K562 (cell line): ENCODE measurements around the gene GSC. TPM values are rescaled to one million over a fixed set of nuclear protein-coding genes. Genes with fewer than 3 reads are reported as not detected.

ENCODE experiments used
- ATAC-seq: fragments of 200-7000 bp; cut with Tn5 transposase; 3 replicates; pipeline ENCODE4 v1.9.1; 2020; ENCODE audit warnings: moderate library complexity
- BruUV-seq: library from RNA; stranded (reverse); fragments of 400-500 nt; replicated peaks from 2 replicates; lab custom pipeline; 2021; lab: Mats Ljungman, UMichigan
- CTCF ChIA-PET: fragments of 300-600 bp; formaldehyde crosslinking; extraction: SDS; loops from one replicate; lab custom pipeline; 2021; ENCODE audit warnings: low intra/inter-chr PET ratio; lab: Yijun Ruan, JAX
- POLR2A ChIA-PET: fragments of 300-600, 350-650 bp; sonication (Branson Sonifier 250); formaldehyde crosslinking; extraction: SDS; loops from one replicate; lab custom pipeline; 2021; ENCODE audit warnings: antibody characterized with exemption, inconsistent platforms; lab: Yijun Ruan, JAX
- DNase-seq, 4 experiments: peaks; one replicate each; pipeline versions ENCODE4 v3.0.0 to v3.0.0-alpha.2; 2011 to 2018; ENCODE audit warnings: low spot score in 3 of 4, mixed read lengths in 3 of 4; ENCODE audit errors: extremely low read depth in 1 of 4
- FAIRE-seq: peaks from 2 replicates; lab custom pipeline; 2011; peaks lifted over from hg19 to GRCh38; lab: Jason Lieb, UNC
- H2AFZ ChIP-seq: 2 replicates; pipeline ENCODE4 v1.6.0; 2011; ENCODE audit warnings: low read depth, low read length, control low read depth, inconsistent platforms
- H3K27ac ChIP-seq: fragments of 200-600 bp; 3 replicates; pipeline ENCODE4 v1.8.0; 2011; ENCODE audit warnings: low read depth, mild to moderate bottlenecking, control low read depth, inconsistent platforms, low read length, moderate library complexity, mixed read lengths; ENCODE audit errors: extremely low read depth
- H3K27me3 ChIP-seq, 2 experiments: fragments of 300-600 bp in 1 of 2; 2 replicates in 1 of 2; 3 replicates in 1 of 2; pipeline versions ENCODE4 v1.6.0 to v1.8.0; 2011; ENCODE audit warnings: inconsistent platforms in 2 of 2, low read length in 2 of 2, mild to moderate bottlenecking in 1 of 2, mixed read lengths in 1 of 2, moderate library complexity in 1 of 2; ENCODE audit not compliant: control insufficient read depth in 2 of 2, insufficient read depth in 2 of 2
- H3K36me3 ChIP-seq: fragments of 300-600 bp; 3 replicates; pipeline ENCODE4 v1.8.0; 2011; ENCODE audit warnings: mild to moderate bottlenecking, low read length, inconsistent platforms; ENCODE audit not compliant: control insufficient read depth, insufficient read depth
- H3K4me1 ChIP-seq, 2 experiments: fragments of 200-600 bp in 1 of 2; replicated peaks in 1 of 2; 2 replicates in 1 of 2; 3 replicates in 1 of 2; pipeline versions ENCODE4 v1.5.1 to v1.8.0; 2011; ENCODE audit warnings: inconsistent platforms in 2 of 2, low read length in 2 of 2, mild to moderate bottlenecking in 1 of 2, mixed read lengths in 1 of 2, moderate library complexity in 1 of 2; ENCODE audit not compliant: control insufficient read depth in 2 of 2, insufficient read depth in 2 of 2
- H3K4me2 ChIP-seq: 2 replicates; pipeline ENCODE4 v1.6.1; 2011; ENCODE audit warnings: low read length, control low read depth, inconsistent platforms, mixed read lengths; ENCODE audit not compliant: insufficient read depth
- H3K4me3 ChIP-seq: fragments of 200-600 bp; sonication (generic), shearing (Covaris generic); 2 replicates; pipeline ENCODE4 v1.5.1; 2016; ENCODE audit warnings: control low read depth, inconsistent platforms
- H3K79me2 ChIP-seq: fragments of 200-600 bp; 3 replicates; pipeline ENCODE4 v1.8.0; 2011; ENCODE audit warnings: low read length, inconsistent platforms; ENCODE audit not compliant: control insufficient read depth, insufficient read depth
- H3K9ac ChIP-seq, 2 experiments: 2 replicates each; pipeline versions ENCODE4 v1.6.0 to v1.6.1; 2011; ENCODE audit warnings: low read depth in 2 of 2, low read length in 2 of 2, control low read depth in 1 of 2, inconsistent platforms in 1 of 2, mild to moderate bottlenecking in 1 of 2, mixed read lengths in 1 of 2; ENCODE audit not compliant: insufficient read depth in 1 of 2
- H3K9me1 ChIP-seq: one replicate; pipeline ENCODE4 v1.6.0; 2011; ENCODE audit warnings: inconsistent platforms, mild to moderate bottlenecking, low read length, moderate library complexity; ENCODE audit not compliant: control insufficient read depth, insufficient read depth
- H3K9me3 ChIP-seq: replicated peaks from 2 replicates; pipeline ENCODE4 v1.5.1; 2011; ENCODE audit warnings: low read depth, low read length, inconsistent platforms; ENCODE audit not compliant: control insufficient read depth, insufficient read depth
- H4K20me1 ChIP-seq: replicated peaks from 2 replicates; pipeline ENCODE4 v1.6.1; 2011; ENCODE audit warnings: low read length, inconsistent platforms, mixed read lengths; ENCODE audit not compliant: control insufficient read depth, insufficient read depth
- CEBPG ChIP-seq, 3 experiments: fragments of 200-800 bp in 1 of 3; sonication (Bioruptor generic) in 1 of 3; sonication (generic) in 1 of 3; formaldehyde crosslinking in 1 of 3; IDR thresholded peaks in 2 of 3; conservative IDR thresholded peaks in 1 of 3; 2 replicates each; pipeline versions ENCODE4 v1.6.1 to v1.8.0; 2016 to 2022; ENCODE audit warnings: missing compliant biosample characterization in 2 of 3, missing genetic modification characterization in 2 of 3, mild to moderate bottlenecking in 1 of 3, missing genetic modification reagents in 1 of 3
- DDX20 ChIP-seq: fragments of 450-650 bp; IDR thresholded peaks from 2 replicates; pipeline ENCODE4 v1.6.1; 2016; ENCODE audit warnings: missing genetic modification characterization, low read depth, mild to moderate bottlenecking, missing compliant biosample characterization, moderate library complexity
- HNRNPL ChIP-seq: fragments of 200-400 bp; formaldehyde crosslinking; IDR thresholded peaks from 2 replicates; pipeline ENCODE4 v1.6.1; 2017; ENCODE audit warnings: low read depth, mild to moderate bottlenecking, low read length
- SRSF9 ChIP-seq: fragments of 200-400 bp; formaldehyde crosslinking; IDR thresholded peaks from 2 replicates; pipeline ENCODE4 v1.6.1; 2017; ENCODE audit warnings: low read depth, low read length, borderline replicate concordance
- TEAD1 ChIP-seq, 2 experiments: fragments of 450-650 bp in 1 of 2; sonication (generic) in 1 of 2; formaldehyde crosslinking; IDR thresholded peaks; 2 replicates each; pipeline versions ENCODE4 v1.4.0 to v1.8.0; 2020 to 2022; ENCODE audit warnings: mild to moderate bottlenecking in 2 of 2, missing genetic modification reagents in 1 of 2
- WGBS: fragments of 100-300 bp; shearing (Covaris generic); methylation state at CpG from one replicate; pipeline ENCODE4 v1.1.6; 2016; ENCODE audit warnings: low coverage, mixed read lengths; ENCODE audit not compliant: insufficient coverage; ENCODE audit errors: missing lambda C conversion rate; 5-methylcytosine and 5-hydroxymethylcytosine counted together
- in situ Hi-C: fragments of 300-500 bp; cut with MboI; formaldehyde crosslinking; loops from 4 replicates; pipeline ENCODE4 v1.15.0; 2018; ENCODE audit warnings: inconsistent platforms, mixed read lengths
- intact Hi-C: fragments of 100-400 bp; cut with micrococcal nuclease; formaldehyde crosslinking; loops from 2 replicates; pipeline ENCODE4 v1.14.2; 2022
- polyA plus RNA-seq, 8 experiments: library from polyadenylated mRNA; depleted of rRNA in 4 of 8; stranded (reverse) in 5 of 8; unstranded in 3 of 8; fragments of >200 nt; fragmentation: Nextera tagmentation in 2 of 8; fragmentation: Illumina TruSeq in 1 of 8; extraction: Ambion mirVana in 2 of 8; extraction: Trizol in 1 of 8; gene quantifications; 2 replicates each; pipeline versions ENCODE4 v1.2.1 to v1.2.3, GENCODE V29; 2011 to 2014; ENCODE audit warnings: inconsistent platforms in 1 of 8, missing spikeins in 1 of 8
- total RNA-seq, 7 experiments: library from RNA; depleted of rRNA in 6 of 7; stranded (reverse); fragments of >200 nt in 6 of 7; fragmentation: Illumina TruSeq in 2 of 7; extraction: Trizol in 2 of 7; gene quantifications; 2 replicates each; pipeline versions ENCODE4 v1.2.1 to v1.2.3, GENCODE V29; 2011 to 2021; ENCODE audit warnings: low replicate concordance in 1 of 7
- TF ChIP-seq, protein P1 (sequence below): fragments of 250-450 bp; sonication (Bioruptor Pico); IDR thresholded peaks from 2 replicates; pipeline ENCODE4 v1.5.0; 2021
- TF ChIP-seq, protein P2 (sequence below): IDR thresholded peaks from 3 replicates; pipeline ENCODE4 v1.6.1; 2011; ENCODE audit warnings: borderline replicate concordance, mild to moderate bottlenecking, moderate library complexity; ENCODE audit not compliant: insufficient read length; ENCODE audit errors: extremely low read depth
- TF ChIP-seq, protein P3 (sequence below): fragments of 250-450 bp; sonication (Bioruptor Pico); IDR thresholded peaks from 2 replicates; pipeline ENCODE4 v1.4.0; 2020; ENCODE audit warnings: mild to moderate bottlenecking
- TF ChIP-seq, protein P4 (sequence below): fragments of 450-650 bp; IDR thresholded peaks from 2 replicates; pipeline ENCODE4 v1.6.1; 2018; ENCODE audit not compliant: partially characterized antibody

Gene GSC
- total and polyA plus RNA-seq, 9 of the 15 experiments (the other 6 are each of a cell fraction or from before 2014, with no cell fraction given) = not detected

DNA sequence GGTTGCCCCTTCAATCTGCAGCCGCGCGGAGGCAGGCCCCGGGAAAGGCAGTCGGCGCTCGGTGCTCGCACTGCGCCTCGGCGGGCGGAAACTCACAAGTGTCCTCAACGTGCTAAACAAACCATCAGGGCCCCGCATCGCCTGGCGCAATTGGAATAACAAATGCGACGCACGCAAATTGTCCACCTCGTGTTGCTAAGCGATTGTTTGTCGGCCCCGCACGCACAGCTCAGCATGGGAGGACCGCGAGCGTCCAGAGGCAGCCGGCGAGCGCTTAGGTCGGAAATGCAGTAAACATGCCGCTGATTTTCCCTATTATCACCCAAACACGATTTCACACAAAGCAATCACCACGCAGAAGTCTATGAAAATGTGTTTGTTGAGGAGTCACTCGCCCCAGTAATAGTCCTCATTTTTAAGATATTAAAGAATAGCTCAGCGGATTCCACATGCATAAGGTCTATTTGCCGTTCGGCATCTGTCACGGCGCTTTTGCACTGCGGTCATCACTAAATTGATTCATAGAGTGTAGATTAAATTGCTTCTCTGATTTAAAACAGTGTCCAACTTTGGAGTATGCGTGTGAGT is 3.2 kb upstream of the GSC start (continued):
- TF ChIP-seq, protein P1, sequence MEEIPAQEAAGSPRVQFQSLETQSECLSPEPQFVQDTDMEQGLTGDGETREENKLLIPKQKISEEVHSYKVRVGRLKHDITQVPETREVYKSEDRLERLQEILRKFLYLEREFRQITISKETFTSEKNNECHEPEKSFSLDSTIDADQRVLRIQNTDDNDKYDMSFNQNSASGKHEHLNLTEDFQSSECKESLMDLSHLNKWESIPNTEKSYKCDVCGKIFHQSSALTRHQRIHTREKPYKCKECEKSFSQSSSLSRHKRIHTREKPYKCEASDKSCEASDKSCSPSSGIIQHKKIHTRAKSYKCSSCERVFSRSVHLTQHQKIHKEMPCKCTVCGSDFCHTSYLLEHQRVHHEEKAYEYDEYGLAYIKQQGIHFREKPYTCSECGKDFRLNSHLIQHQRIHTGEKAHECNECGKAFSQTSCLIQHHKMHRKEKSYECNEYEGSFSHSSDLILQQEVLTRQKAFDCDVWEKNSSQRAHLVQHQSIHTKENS (CRISPR knock-in tag) = no peak
- no peak for TF ChIP-seq SRSF9
- TF ChIP-seq, all 486 proteins: peak for 0

DNA sequence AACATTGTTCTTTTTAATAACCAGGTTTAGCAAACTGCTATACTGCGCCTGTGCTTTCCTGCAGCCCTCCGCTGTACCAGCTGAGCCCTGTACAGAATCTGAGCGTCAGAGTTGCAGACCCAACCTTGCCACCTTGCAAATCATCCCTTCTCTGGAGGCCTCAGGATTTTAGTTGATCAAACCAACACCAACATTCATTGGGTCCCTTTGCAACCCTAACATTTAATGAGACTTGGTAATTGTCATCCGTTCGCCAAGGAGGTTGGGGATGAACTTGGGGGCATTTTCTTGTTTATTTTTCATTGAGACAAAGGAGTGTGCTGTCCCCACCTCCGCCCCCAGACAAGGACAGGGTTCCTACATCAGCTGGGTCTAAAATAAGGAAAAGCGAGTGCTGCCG is 2.6 kb upstream of the GSC start:
- no peaks in the 10 kb centered on the region for H4K20me1 ChIP-seq
- peaks cover 0 to 52% of the 10 kb centered on the region in 2 experiments; a peak in 3 of 5 replicates for H3K27me3 ChIP-seq
- in situ Hi-C loops (no loop called here), intact Hi-C loops (no loop called here)
- H3K79me2 ChIP-seq = no peaks in the 10 kb centered on the region
- no peaks in the 10 kb centered on the region for H3K36me3 ChIP-seq
- no peak overlapping the region for H2AFZ ChIP-seq
- H3K4me1 ChIP-seq = peaks cover 0 to 5% of the 10 kb centered on the region in 2 experiments; a peak in 2 of 5 replicates
- DNase-seq (no peak), FAIRE-seq (no peak), ATAC-seq (no peak)
- H3K9me3 ChIP-seq = no peaks in the 10 kb centered on the region
- H3K4me2 ChIP-seq = no peak overlapping the region
- ChIA-PET POLR2A (no interaction called here), CTCF (no interaction called here)
- no peaks in the 10 kb centered on the region for H3K9me1 ChIP-seq
- H3K27ac ChIP-seq = no peak overlapping the region
- WGBS = 0% methylated on average over 6 of the region's 8 CpGs
- no TSS peak for BruUV-seq
- no peak overlapping the region for H3K4me3 ChIP-seq
- no peak overlapping the region for H3K9ac ChIP-seq
- TF ChIP-seq, protein P2, sequence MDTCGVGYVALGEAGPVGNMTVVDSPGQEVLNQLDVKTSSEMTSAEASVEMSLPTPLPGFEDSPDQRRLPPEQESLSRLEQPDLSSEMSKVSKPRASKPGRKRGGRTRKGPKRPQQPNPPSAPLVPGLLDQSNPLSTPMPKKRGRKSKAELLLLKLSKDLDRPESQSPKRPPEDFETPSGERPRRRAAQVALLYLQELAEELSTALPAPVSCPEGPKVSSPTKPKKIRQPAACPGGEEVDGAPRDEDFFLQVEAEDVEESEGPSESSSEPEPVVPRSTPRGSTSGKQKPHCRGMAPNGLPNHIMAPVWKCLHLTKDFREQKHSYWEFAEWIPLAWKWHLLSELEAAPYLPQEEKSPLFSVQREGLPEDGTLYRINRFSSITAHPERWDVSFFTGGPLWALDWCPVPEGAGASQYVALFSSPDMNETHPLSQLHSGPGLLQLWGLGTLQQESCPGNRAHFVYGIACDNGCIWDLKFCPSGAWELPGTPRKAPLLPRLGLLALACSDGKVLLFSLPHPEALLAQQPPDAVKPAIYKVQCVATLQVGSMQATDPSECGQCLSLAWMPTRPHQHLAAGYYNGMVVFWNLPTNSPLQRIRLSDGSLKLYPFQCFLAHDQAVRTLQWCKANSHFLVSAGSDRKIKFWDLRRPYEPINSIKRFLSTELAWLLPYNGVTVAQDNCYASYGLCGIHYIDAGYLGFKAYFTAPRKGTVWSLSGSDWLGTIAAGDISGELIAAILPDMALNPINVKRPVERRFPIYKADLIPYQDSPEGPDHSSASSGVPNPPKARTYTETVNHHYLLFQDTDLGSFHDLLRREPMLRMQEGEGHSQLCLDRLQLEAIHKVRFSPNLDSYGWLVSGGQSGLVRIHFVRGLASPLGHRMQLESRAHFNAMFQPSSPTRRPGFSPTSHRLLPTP = no peak
- TF ChIP-seq TEAD1 (CRISPR knock-in tag; IDR thresholded peaks at IDR 0.05) (no peak), CEBPG (CRISPR knock-in tag; IDR thresholded peaks at IDR 0.05) (no peak), CEBPG (tag; conservative IDR thresholded peaks at IDR 0.05 in 1 of 2, IDR thresholded peaks at IDR 0.05 in 1 of 2) (no peak), DDX20 (tag) (no peak), HNRNPL (no peak)
- TF ChIP-seq, protein P3, sequence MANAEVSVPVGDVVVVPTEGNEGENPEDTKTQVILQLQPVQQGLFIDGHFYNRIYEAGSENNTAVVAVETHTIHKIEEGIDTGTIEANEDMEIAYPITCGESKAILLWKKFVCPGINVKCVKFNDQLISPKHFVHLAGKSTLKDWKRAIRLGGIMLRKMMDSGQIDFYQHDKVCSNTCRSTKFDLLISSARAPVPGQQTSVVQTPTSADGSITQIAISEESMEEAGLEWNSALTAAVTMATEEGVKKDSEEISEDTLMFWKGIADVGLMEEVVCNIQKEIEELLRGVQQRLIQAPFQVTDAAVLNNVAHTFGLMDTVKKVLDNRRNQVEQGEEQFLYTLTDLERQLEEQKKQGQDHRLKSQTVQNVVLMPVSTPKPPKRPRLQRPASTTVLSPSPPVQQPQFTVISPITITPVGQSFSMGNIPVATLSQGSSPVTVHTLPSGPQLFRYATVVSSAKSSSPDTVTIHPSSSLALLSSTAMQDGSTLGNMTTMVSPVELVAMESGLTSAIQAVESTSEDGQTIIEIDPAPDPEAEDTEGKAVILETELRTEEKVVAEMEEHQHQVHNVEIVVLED = no peak
- TF ChIP-seq, protein P4, sequence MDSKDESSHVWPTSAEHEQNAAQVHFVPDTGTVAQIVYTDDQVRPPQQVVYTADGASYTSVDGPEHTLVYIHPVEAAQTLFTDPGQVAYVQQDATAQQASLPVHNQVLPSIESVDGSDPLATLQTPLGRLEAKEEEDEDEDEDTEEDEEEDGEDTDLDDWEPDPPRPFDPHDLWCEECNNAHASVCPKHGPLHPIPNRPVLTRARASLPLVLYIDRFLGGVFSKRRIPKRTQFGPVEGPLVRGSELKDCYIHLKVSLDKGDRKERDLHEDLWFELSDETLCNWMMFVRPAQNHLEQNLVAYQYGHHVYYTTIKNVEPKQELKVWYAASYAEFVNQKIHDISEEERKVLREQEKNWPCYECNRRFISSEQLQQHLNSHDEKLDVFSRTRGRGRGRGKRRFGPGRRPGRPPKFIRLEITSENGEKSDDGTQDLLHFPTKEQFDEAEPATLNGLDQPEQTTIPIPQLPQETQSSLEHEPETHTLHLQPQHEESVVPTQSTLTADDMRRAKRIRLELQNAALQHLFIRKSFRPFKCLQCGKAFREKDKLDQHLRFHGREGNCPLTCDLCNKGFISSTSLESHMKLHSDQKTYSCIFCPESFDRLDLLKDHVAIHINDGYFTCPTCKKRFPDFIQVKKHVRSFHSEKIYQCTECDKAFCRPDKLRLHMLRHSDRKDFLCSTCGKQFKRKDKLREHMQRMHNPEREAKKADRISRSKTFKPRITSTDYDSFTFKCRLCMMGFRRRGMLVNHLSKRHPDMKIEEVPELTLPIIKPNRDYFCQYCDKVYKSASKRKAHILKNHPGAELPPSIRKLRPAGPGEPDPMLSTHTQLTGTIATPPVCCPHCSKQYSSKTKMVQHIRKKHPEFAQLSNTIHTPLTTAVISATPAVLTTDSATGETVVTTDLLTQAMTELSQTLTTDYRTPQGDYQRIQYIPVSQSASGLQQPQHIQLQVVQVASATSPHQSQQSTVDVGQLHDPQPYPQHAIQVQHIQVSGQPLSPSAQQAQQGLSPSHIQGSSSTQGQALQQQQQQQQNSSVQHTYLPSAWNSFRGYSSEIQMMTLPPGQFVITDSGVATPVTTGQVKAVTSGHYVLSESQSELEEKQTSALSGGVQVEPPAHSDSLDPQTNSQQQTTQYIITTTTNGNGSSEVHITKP = no peak
